Spleen (tissue), 7 donors: ENCODE results near the gene TBC1D9.

ENCODE experiments used
- POLR2A ChIP-seq, 3 donors: fragments of 450-650 bp; IDR thresholded peaks; one replicate each; pipeline ENCODE4 v1.5.1; 2017; ENCODE audit warnings: antibody characterized with exemption in 3 of 3, mild to moderate bottlenecking in 1 of 3
- TF ChIP-seq, protein P1 (sequence below), 11 experiments: fragments of 200-600 bp in 7 of 11; fragments of 450-650 bp in 4 of 11; sonication (generic) in 4 of 11; IDR thresholded peaks in 8 of 11; conservative IDR thresholded peaks in 3 of 11; 1 replicate in 7 of 11; 2 replicates in 4 of 11; pipeline versions ENCODE4 v1.4.0 to v1.8.0; 2016 to 2021; ENCODE audit warnings: antibody characterized with exemption in 11 of 11, inconsistent platforms in 4 of 11, mild to moderate bottlenecking in 1 of 11
- donor health status: DM: no; HTN: no; CAD: no; lungs with moderate emphysema.
- donor health status: DM: no; HTN: no; CAD: no.
- donor health status: DM: no; HTN: no; CAD: no.

DNA sequence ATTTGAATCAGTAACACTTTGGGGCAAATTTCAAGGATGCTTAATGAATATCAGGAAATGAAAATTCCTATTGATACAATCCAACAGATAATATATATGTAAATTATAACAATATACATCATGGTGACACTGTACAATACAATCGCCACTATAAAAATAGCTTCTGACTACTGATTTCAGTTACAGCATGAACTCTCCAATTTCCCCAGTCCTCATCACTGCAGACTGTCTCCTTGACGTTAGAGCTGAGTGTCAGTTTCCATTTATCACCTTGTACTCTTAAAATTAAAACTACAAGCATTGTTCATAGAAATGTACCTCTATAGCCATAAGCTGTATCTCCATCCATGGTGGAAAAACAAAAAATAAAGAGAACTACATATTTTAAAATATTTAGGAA, 23.4 kb downstream of the TBC1D9 start:
- TF ChIP-seq POLR2A (IDR thresholded peaks at IDR 0.05) = no peak
- TF ChIP-seq, protein P1, sequence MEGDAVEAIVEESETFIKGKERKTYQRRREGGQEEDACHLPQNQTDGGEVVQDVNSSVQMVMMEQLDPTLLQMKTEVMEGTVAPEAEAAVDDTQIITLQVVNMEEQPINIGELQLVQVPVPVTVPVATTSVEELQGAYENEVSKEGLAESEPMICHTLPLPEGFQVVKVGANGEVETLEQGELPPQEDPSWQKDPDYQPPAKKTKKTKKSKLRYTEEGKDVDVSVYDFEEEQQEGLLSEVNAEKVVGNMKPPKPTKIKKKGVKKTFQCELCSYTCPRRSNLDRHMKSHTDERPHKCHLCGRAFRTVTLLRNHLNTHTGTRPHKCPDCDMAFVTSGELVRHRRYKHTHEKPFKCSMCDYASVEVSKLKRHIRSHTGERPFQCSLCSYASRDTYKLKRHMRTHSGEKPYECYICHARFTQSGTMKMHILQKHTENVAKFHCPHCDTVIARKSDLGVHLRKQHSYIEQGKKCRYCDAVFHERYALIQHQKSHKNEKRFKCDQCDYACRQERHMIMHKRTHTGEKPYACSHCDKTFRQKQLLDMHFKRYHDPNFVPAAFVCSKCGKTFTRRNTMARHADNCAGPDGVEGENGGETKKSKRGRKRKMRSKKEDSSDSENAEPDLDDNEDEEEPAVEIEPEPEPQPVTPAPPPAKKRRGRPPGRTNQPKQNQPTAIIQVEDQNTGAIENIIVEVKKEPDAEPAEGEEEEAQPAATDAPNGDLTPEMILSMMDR (IDR thresholded peaks at IDR 0.05 in 8 of 11, conservative IDR thresholded peaks at IDR 0.05 in 3 of 11) = no peak
